T1000 (cell line): ENCODE measurements around the gene GLYAT.
A peak's percentile ranks its signal among the peaks of the same experiment; 100 is the strongest.

Experiments used
- DNase-seq: peaks from one replicate; lab custom pipeline; 2025; ENCODE audit warnings: mixed read lengths; lab: John Stamatoyannopoulos, UW

The GLYAT gene

DNA sequence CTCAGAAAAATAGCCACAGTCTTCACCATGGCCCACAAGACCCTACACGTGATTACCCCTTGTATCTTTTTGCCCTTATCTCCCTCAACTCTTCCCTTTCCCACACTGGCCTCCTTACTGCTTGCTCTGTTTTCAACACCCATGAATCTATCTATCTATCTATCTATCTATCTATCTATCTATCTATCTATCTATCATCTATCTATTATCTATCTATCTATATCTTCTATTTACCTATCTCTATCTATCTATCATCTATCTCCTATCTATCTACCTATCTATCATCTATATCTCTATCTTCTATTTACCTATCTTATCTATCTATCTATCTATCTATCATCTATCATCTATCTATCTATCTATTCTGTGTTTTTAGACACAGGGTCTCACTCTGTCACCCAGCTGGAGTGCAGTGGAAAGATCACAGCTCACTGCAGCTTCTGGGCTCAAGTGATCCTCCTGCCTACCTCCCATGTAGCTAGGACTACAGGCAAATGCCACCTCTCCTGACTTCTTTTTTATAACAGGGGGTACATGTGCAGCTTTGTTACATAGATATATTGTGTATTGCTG, 55.1 kb downstream of the GLYAT start:
- no peak for DNase-seq

DNA sequence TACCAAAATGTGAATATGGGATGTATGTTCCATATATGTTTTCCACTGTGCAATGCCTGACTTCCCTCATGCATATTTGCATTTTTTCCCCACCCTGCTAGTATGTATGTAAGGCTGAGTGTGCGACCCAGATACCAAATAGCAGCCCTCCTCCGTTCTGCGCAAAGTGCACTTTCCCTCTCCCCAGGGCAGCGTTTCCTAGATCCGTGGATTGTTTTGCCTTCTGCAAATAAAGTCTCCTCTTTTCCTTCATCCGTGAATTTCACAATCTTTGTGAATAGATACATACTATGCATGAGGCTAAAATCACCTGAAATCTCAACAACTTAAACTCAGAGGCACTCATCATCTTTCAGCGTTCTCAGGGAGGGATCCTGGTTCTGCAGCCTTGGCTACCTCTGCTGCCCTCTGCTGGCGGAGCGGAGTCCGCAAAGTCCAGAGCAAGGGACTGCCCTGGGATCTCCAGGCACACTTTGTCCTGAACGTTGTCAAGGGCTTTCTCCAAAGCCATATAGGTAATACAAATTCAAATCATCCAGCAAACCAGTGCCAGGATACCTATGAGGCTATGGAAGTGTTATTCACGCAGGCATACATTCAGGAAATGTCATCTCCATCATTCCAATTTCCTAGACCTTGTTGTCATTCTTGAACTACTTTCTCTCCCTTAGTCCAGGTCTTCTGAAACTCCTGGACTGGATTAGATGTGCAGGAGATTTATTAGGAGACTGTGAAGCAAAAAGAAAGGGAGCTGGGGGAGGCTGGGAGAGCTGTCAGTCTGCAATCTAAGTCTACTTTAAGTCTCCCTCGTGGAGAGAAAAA, 56.2 kb downstream of the GLYAT start:
- DNase-seq, result peak; percentile 29

DNA sequence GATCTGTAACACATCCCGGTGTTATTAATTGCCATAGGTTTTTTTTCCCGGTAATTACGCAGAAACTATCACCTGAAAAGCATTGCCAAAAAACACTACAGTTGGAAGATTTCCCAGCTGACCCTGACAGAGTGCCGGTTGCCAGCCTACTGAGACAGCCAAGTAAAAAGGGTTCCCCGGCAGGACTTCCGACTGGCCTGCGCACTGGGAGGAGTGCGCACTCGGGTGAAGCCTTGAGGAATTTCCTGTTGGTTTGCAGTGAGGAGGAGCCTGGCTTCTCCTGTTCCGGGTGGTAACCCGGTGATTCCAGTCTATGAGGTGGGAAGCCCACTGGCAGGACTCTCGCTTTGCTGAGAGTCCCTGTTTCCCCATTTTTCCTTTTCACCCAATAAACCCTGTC, 57.1 kb downstream of the GLYAT start:
- DNase-seq, result no peak

DNA sequence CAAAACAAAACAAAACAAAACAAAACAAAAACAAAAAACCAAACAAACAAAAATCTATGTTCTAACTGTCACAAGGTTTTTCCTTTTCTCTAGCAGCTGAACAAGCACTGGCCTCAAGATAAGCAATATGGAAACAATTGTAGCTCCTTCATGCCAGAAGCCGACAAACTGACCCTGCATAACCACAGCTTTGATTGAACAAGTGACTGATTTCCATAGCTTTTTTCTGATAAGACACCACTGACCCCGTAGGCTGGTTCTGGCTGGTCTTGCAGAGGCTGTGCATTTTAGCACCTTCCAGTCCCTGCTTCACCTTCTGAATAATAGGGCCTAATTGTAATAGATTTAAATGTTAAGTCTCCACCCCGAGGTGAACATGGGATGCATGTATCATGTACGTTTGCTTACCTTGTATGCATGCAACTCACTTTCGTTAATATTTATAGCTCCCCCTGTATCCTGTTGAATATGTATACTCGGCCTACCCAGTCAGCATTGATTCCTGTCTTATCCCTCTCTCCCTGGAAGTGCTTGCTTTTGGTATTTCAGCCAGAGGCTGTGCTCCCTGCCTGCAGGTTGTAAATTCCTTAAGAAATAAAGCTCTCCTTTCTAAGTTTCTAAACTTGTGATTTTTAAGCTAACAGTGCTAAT, 59.6 kb downstream of the GLYAT start:
- no peak for DNase-seq

DNA sequence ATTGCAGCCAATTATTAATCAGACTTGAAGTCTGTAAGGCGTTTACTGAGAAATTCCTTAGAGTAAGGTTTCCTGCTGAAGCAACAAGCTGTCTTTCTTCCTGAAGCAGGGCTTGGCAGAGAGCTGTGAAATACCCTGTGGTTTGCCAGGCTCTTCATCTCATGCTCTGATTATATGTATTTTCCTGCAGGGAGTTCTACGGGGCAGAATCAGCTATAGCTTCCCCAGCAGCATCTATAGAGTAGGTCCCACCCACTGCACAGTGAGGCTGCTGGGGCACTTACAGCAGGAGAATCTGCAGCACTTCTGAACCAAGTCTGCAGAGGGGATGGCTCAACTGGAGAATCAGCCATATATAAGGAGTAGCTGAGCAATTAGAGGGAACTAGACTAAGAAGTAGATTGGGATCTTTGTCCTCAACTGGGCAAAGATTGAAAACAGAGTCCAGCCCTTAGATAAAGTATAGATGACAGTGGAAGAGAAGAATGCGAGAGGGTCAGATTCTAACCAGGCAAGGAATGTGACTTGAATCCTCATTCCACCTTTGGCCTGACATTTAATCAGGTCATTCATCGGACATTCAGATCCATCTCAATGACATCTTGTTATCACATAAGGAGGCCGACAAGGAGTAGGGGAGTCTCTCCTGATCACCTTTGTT, 71.7 kb downstream of the GLYAT start:
- no peak for DNase-seq

DNA sequence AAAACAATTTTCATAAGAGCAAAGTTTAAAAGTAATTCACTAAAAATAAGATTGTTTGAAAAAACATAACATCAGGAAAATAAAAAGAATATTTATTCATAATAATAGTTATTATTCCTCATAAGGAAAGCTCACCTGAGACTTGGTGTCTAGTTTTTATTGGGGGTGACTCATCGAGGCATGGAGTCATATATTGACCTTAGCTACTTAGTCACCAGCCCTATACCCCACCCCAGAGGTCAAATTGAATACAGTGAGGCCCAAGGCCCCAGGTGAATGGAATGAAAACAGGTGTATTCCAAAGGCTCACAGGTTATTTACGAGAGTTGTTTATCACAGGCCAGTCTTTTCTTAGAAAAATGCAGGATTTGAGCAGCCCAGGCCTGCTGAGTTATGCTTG, 72.3 kb downstream of the GLYAT start:
- no peak for DNase-seq
